OCI-LY1 (cell line): ENCODE measurements around the gene HTD2.
A peak's percentile ranks its signal among the peaks of the same experiment; 100 is the strongest.

ENCODE experiments used
- H2AFZ ChIP-seq: fragments of 200-600 bp; sonication (generic), shearing (Covaris generic); 2 replicates; pipeline ENCODE4 v1.6.0; 2014; ENCODE audit warnings: antibody characterized with exemption, mild to moderate bottlenecking, low read length
- H3F3A ChIP-seq: fragments of 200-600 bp; sonication (generic), shearing (Covaris generic); 2 replicates; pipeline ENCODE4 v1.6.0; 2014; ENCODE audit warnings: mild to moderate bottlenecking, antibody characterized with exemption, low read length, moderate library complexity; ENCODE audit not compliant: insufficient read depth
- H3K27ac ChIP-seq: fragments of 200-600 bp; sonication (generic); 2 replicates; pipeline ENCODE4 v1.5.1; 2014; ENCODE audit warnings: low read length, mixed run types, mild to moderate bottlenecking, low read depth; ENCODE audit not compliant: poor library complexity, severe bottlenecking
- H3K27me3 ChIP-seq: fragments of 200-600 bp; sonication (generic); 2 replicates; pipeline ENCODE4 v1.6.0; 2014; ENCODE audit warnings: antibody characterized with exemption, mild to moderate bottlenecking, low read length, moderate library complexity; ENCODE audit not compliant: insufficient read depth
- H3K36me3 ChIP-seq: fragments of 200-600 bp; sonication (generic); 2 replicates; pipeline ENCODE4 v1.6.1; 2014; ENCODE audit warnings: mild to moderate bottlenecking, antibody characterized with exemption, low read length, moderate library complexity, mixed read lengths; ENCODE audit not compliant: insufficient read depth
- H3K4me1 ChIP-seq: fragments of 200-600 bp; sonication (generic); 2 replicates; pipeline ENCODE4 v1.5.1; 2014; ENCODE audit warnings: mild to moderate bottlenecking, low read length, moderate library complexity; ENCODE audit not compliant: insufficient read depth, severe bottlenecking
- H3K4me2 ChIP-seq: fragments of 200-600 bp; sonication (generic), shearing (Covaris generic); 2 replicates; pipeline ENCODE4 v1.6.1; 2014; ENCODE audit warnings: low read length
- H3K4me3 ChIP-seq: fragments of 200-600 bp; sonication (generic); 2 replicates; pipeline ENCODE4 v1.5.1; 2014; ENCODE audit warnings: low read length, low read depth, mild to moderate bottlenecking, mixed read lengths; ENCODE audit not compliant: poor library complexity, severe bottlenecking
- H3K79me2 ChIP-seq: fragments of 200-600 bp; shearing (Covaris generic); 2 replicates; pipeline ENCODE4 v1.6.1; 2016; ENCODE audit warnings: mixed run types, low read length, mixed read lengths; ENCODE audit not compliant: insufficient read depth
- H3K9ac ChIP-seq: fragments of 200-600 bp; sonication (generic), shearing (Covaris generic); 2 replicates; pipeline ENCODE4 v1.6.1; 2014; ENCODE audit warnings: mild to moderate bottlenecking, low read length, mixed read lengths
- H3K9me2 ChIP-seq: fragments of 200-600 bp; sonication (generic), shearing (Covaris generic); 2 replicates; pipeline ENCODE4 v1.6.1; 2014; ENCODE audit warnings: low read depth, mild to moderate bottlenecking, low read length, mixed read lengths
- H3K9me3 ChIP-seq: fragments of 200-600 bp; shearing (Covaris generic); 2 replicates; pipeline ENCODE4 v1.6.1; 2014; ENCODE audit warnings: low read length, mixed read lengths
- H4K20me1 ChIP-seq: fragments of 200-600 bp; sonication (generic), shearing (Covaris generic); 2 replicates; pipeline ENCODE4 v1.6.0; 2016; ENCODE audit warnings: mild to moderate bottlenecking, low read length; ENCODE audit not compliant: insufficient read depth
- EZH2 ChIP-seq: fragments of 200-600 bp; sonication (generic), shearing (Covaris generic); IDR thresholded peaks from 2 replicates; pipeline ENCODE4 v1.8.0; 2017; ENCODE audit warnings: borderline replicate concordance, mixed run types, mild to moderate bottlenecking, antibody characterized with exemption, low read length, moderate library complexity, mixed read lengths
- TF ChIP-seq, protein P1 (sequence below): fragments of 200-600 bp; sonication (generic), shearing (Covaris generic); IDR thresholded peaks from 2 replicates; pipeline ENCODE4 v1.5.1; 2017; ENCODE audit warnings: mild to moderate bottlenecking, antibody characterized with exemption, low read length, moderate library complexity, mixed read lengths

The HTD2 gene

DNA sequence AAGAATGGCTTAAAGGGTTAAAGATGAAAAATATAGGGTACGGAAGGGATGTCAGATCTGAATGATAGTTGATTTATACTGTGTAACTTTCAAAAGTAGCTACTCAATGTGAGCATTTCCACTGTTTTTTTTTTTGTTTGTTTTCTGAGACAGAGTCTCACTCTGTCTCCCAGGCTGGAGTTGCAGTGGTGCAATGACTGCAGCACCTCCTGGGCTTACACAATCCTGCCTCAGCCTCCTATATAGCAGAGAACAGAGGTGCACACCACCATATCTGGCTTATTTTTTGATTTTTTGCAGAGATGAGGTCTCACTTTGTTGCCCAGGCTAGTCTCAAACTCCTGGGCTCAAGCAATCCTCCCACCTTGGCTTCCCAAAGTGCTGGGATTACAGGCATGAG, 16.5 kb downstream of the HTD2 start:
- TF ChIP-seq EZH2, result no peak
- Histone ChIP-seq H3K4me1 (peaks cover 54% of the 10 kb centered on the region), H3K4me2 (no peak overlapping the region), H4K20me1 (no peaks in the 10 kb centered on the region), H3K9ac (no peak overlapping the region), H3K4me3 (no peak overlapping the region), H3K27me3 (no peaks in the 10 kb centered on the region), H2AFZ (no peak overlapping the region), H3K27ac (peak overlapping the region; percentile 87), H3K79me2 (no peaks in the 10 kb centered on the region), H3F3A (no peaks in the 10 kb centered on the region), H3K9me2 (no peaks in the 10 kb centered on the region), H3K36me3 (peaks cover 15% of the 10 kb centered on the region; the same call in 1 of the 2 replicates), H3K9me3 (no peaks in the 10 kb centered on the region)

DNA sequence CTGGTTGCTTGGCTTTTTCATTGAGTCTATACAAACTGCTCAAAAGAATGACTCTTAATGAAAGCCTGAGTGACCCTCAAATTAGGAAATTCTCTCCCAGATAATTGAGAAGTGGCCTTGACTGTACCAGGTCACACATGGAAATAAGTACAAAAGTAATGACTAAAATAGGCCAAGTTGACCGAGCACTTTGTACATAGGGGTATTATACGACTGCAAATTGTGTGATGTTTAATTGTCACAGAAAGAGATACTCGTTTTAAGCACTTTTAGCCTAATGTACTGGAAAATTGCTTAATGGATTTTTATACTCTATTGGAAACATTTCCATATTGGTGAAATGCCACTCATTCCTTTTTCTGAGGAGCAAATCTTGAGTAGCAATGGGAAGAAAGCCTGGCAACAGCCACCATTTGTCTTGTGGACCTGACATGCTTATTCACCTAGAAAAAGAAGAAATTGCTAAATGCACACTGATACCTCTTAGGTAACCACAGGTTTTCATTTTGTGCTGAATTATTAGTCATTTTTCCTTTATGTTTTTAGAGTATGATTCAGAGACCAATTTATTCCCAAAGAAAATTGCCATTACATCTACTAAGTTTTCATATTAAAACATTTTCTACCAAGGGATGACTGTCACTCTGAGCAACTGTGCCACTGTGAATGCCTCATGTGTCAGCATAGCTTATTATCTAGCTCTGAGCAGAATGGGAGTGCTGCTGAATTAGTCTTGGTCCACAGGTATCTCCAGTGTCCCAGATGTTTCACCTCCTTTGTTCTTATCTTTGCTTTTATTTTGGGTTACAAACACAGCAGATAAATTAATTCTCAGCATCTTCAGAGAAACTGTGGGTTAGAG, 17.4 kb downstream of the HTD2 start:
- peaks cover 6% of the 10 kb centered on the region; the same call in 1 of the 2 replicates for H3K36me3 ChIP-seq
- H3K4me2 ChIP-seq, result peak overlapping the region; percentile 13; the same call in 1 of the 2 replicates
- peak overlapping the region; percentile 87 for H3K27ac ChIP-seq
- no peaks in the 10 kb centered on the region for H4K20me1 ChIP-seq
- no peaks in the 10 kb centered on the region for H3K79me2 ChIP-seq
- no peak for TF ChIP-seq EZH2
- TF ChIP-seq, protein P1, sequence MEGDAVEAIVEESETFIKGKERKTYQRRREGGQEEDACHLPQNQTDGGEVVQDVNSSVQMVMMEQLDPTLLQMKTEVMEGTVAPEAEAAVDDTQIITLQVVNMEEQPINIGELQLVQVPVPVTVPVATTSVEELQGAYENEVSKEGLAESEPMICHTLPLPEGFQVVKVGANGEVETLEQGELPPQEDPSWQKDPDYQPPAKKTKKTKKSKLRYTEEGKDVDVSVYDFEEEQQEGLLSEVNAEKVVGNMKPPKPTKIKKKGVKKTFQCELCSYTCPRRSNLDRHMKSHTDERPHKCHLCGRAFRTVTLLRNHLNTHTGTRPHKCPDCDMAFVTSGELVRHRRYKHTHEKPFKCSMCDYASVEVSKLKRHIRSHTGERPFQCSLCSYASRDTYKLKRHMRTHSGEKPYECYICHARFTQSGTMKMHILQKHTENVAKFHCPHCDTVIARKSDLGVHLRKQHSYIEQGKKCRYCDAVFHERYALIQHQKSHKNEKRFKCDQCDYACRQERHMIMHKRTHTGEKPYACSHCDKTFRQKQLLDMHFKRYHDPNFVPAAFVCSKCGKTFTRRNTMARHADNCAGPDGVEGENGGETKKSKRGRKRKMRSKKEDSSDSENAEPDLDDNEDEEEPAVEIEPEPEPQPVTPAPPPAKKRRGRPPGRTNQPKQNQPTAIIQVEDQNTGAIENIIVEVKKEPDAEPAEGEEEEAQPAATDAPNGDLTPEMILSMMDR, result no peak
- no peak overlapping the region for H2AFZ ChIP-seq
- H3K4me1 ChIP-seq, result peaks cover 54% of the 10 kb centered on the region
- H3F3A ChIP-seq, result no peaks in the 10 kb centered on the region
- no peaks in the 10 kb centered on the region for H3K27me3 ChIP-seq
- no peaks in the 10 kb centered on the region for H3K9me3 ChIP-seq
- H3K9ac ChIP-seq, result peak overlapping the region; percentile 37
- H3K9me2 ChIP-seq, result no peaks in the 10 kb centered on the region
- H3K4me3 ChIP-seq, result no peak overlapping the region

DNA sequence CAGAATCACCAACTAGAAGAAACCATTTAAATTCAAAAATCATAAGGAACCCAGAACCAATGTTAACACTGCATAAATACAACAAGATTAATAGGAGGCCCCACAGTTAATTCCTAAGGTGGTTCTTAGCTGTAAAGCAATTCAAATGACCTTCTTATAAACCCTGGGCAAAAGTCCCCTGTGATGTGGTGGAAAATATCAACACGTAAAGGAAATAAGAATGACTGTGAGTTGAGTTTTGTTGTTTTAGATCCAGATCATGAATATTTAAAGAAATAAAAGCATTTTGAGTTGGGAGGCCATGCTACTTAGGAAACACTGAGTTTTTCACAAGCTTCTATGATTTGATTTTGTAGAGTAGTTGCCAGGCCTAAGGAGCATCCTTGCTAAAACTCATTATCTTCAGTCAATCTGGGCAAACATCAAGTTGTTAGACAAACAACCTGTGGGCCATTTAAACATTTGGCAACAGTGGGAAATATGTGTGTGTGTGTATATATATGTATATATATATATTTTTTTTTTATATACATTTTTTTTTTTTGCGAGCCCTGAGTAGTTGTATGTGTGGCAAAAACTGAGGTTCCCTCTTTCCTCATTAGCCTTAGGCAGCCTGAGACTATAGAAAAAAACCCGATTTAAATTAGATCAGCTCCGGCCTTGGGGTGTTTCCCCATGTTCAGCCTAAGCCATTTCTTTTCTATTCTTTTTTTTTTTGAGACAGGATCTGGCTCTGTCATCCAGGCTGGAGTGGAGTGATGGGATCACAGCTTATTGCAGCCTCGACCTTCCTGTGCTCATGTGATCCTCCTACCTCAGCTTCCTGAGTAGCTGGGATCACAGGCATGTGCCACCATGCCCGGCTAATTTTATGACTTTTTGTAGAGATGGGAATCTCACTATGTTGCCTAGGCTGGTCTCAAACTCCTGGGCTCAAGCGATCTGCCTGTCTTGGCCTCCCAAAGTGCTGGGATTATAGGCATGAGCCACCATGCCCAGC, 18.4 kb downstream of the HTD2 start:
- Histone ChIP-seq H3K9ac (peak overlapping the region; percentile 37), H3K79me2 (no peaks in the 10 kb centered on the region), H3K9me2 (no peaks in the 10 kb centered on the region), H3K4me1 (peaks cover 54% of the 10 kb centered on the region), H4K20me1 (no peaks in the 10 kb centered on the region), H3K9me3 (no peaks in the 10 kb centered on the region), H3K4me2 (peak overlapping the region; percentile 13; the same call in 1 of the 2 replicates), H3K4me3 (no peak overlapping the region), H2AFZ (no peak overlapping the region), H3K27ac (peak overlapping the region; percentile 87), H3K27me3 (no peaks in the 10 kb centered on the region), H3K36me3 (peaks cover 3% of the 10 kb centered on the region; the same call in 1 of the 2 replicates), H3F3A (0 out of 2 replicates have a peak, but pooled peaks cover 5% of the 10 kb centered on the region)
- TF ChIP-seq EZH2, result no peak
- TF ChIP-seq, protein P1, result no peak
